ENCODE data around the gene RFX8. TPM values are rescaled to one million over a fixed set of nuclear protein-coding genes. Genes with fewer than 3 reads are reported as not detected.

Gene RFX8
- total and polyA plus RNA-seq, 10 of the 15 experiments (the other 5 are each of a cell fraction or from before 2014, with no cell fraction given), result 0.19 TPM; not detected in 9

GRCh38 chr2:101383016-101383541, 91.8 kb downstream of the RFX8 start:
- H3K36me3 ChIP-seq (ENCODE audit: control insufficient read depth in 2 of 2, insufficient read depth in 2 of 2, low read length in 1 of 2), result no peaks in the 10 kb centered on the region
- H3K9me3 ChIP-seq (replicated peaks; ENCODE audit: control insufficient read depth, insufficient read depth, low read length), result no peaks in the 10 kb centered on the region
- TF ChIP-seq ASH2L (IDR thresholded peaks at IDR 0.05; ENCODE audit: borderline replicate concordance, low read depth) (no peak), E2F8 (IDR thresholded peaks at IDR 0.05; ENCODE audit: low read depth, partially characterized antibody) (no peak), CBX5 (IDR thresholded peaks at IDR 0.05; ENCODE audit: low read depth) (no peak), TCF3 (IDR thresholded peaks at IDR 0.05; ENCODE audit: borderline replicate concordance, insufficient read depth, low read depth, low read length) (no peak), YBX1 (IDR thresholded peaks at IDR 0.05) (no peak), ZNF207 (IDR thresholded peaks at IDR 0.05; ENCODE audit: borderline replicate concordance) (no peak), SMARCA5 (IDR thresholded peaks at IDR 0.05) (no peak), USF2 (IDR thresholded peaks at IDR 0.05; ENCODE audit: borderline replicate concordance, low read depth, low read length) (no peak), RB1 (IDR thresholded peaks at IDR 0.05; ENCODE audit: borderline replicate concordance) (no peak)
- no peak overlapping the region for H3K4me3 ChIP-seq
- in situ Hi-C loops (cut with MboI), result no loop called here
- H3K9ac ChIP-seq (ENCODE audit: control insufficient read depth, insufficient read depth, low read length), result no peak overlapping the region
- ChIA-PET SMC1A (ENCODE audit: uncharacterized antibody, unreplicated experiment) (no interaction called here), CTCF (interaction anchor here (0.6 kb wide), 1 partner anchor 1088 kb away, joined by 3 read pairs; no protein-coding TSS in a partner anchor), RAD21 (ENCODE audit: unreplicated experiment) (no interaction called here), POLR2A (no interaction called here)
- BruUV-seq (replicated peaks), result no TSS peak
- intact Hi-C loops (cut with micrococcal nuclease; ENCODE audit: unreplicated experiment), result no loop called here
- no peaks in the 10 kb centered on the region for H4K20me1 ChIP-seq (ENCODE audit: control insufficient read depth, insufficient read depth)
- WGBS (ENCODE audit: insufficient coverage, insufficient replicate concordance, low lambda C conversion rate, missing lambda C conversion rate), result 28% methylated on average over 7 of the region's 7 CpGs
- H3K4me2 ChIP-seq (ENCODE audit: control insufficient read depth, insufficient read depth), result no peak overlapping the region
- H3K4me1 ChIP-seq (ENCODE audit: control insufficient read depth, insufficient read depth, low read length), result no peaks in the 10 kb centered on the region
- peaks cover 5 to 10% of the 10 kb centered on the region in 2 experiments for H3K27me3 ChIP-seq (replicated peaks in 1 of 2; ENCODE audit: control insufficient read depth in 2 of 2, insufficient read depth in 2 of 2, low read length in 1 of 2)
- no peak for FAIRE-seq
- H2AFZ ChIP-seq (ENCODE audit: control insufficient read depth, low read depth, low read length), result no peak overlapping the region
- no peak for DNase-seq (ENCODE audit: low read depth, low spot score)
- no peak overlapping the region for H3K27ac ChIP-seq (ENCODE audit: control insufficient read depth, insufficient read depth)
- no peak for ATAC-seq
- no peaks in the 10 kb centered on the region for H3K79me2 ChIP-seq (ENCODE audit: control insufficient read depth, insufficient read depth, low read length)

All from GM12878 (cell line).